ENCODE data around the gene STK24.

DNA sequence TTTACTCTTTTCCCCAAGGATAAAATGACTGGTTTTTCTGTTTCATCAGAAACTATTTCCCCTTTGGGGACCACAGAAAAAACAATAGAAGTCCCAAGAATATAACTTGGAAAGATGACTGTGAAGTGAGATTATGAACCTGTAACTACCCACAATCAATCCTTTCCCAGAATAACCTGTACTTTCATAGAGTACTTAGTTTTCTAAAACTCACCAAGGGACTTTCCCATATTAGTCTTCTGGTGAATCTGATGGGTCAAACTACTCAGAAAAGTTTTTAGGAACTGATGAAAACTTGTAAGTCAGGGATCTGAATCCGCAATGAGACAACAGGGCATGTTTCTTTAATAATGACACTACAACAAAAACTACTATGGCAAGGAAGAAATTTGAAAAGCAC lies 62.6 kb downstream of the STK24 start:
- TF ChIP-seq, protein P1, sequence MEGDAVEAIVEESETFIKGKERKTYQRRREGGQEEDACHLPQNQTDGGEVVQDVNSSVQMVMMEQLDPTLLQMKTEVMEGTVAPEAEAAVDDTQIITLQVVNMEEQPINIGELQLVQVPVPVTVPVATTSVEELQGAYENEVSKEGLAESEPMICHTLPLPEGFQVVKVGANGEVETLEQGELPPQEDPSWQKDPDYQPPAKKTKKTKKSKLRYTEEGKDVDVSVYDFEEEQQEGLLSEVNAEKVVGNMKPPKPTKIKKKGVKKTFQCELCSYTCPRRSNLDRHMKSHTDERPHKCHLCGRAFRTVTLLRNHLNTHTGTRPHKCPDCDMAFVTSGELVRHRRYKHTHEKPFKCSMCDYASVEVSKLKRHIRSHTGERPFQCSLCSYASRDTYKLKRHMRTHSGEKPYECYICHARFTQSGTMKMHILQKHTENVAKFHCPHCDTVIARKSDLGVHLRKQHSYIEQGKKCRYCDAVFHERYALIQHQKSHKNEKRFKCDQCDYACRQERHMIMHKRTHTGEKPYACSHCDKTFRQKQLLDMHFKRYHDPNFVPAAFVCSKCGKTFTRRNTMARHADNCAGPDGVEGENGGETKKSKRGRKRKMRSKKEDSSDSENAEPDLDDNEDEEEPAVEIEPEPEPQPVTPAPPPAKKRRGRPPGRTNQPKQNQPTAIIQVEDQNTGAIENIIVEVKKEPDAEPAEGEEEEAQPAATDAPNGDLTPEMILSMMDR (IDR thresholded peaks at IDR 0.05), result no peak
- no peak for TF ChIP-seq POLR2A (IDR thresholded peaks at IDR 0.05)
